Measurements from ENCODE around the gene NUP62CL. TPM values are rescaled to one million over a fixed set of nuclear protein-coding genes. Genes with fewer than 3 reads are reported as not detected.

The NUP62CL gene
- total RNA-seq, 2 experiments from 2014 or later = 10.6 to 37.6 TPM

DNA sequence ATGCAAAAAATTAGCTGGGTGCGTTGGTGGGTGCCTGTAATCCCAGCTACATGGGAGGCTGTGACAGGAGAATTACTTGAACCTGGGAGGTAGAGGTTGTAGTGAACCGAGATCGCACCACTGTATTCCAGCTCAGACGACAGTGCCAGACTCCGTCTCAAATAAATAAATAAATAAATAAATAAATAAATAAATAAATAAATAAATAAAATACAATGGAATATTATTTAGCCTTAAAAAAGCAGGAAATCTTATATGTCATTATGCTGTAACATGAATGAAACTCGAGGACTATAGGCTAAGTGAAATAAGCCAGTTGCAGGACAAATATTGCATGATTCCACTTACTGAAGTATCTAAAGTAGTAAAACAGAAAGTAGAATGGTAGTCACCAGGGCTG lies 130.1 kb downstream of the NUP62CL start:
- TF ChIP-seq CTCF (conservative IDR thresholded peaks at IDR 0.05; ENCODE audit: low read length) = no peak
- no peak for TF ChIP-seq EZH2phosphoT487 (IDR thresholded peaks at IDR 0.05; ENCODE audit: borderline replicate concordance, low read depth, low read length)
- ChIA-PET POLR2A (interaction anchor here (0.6 kb wide), 1 partner anchor 416 kb away, joined by 3 read pairs; no protein-coding TSS in a partner anchor), CTCF (ENCODE audit: unreplicated experiment) (no interaction called here)
- Histone ChIP-seq H3K4me3 (ENCODE audit: low read depth, low read length, poor library complexity, severe bottlenecking) (no peak overlapping the region), H3K9me2 (ENCODE audit: insufficient read depth, low read length) (no peaks in the 10 kb centered on the region), H2AFZ (ENCODE audit: low read length) (no peak overlapping the region), H3K79me2 (ENCODE audit: insufficient read depth, low read depth, low read length) (no peaks in the 10 kb centered on the region), H3K4me1 (ENCODE audit: insufficient read depth, low read length, poor library complexity, severe bottlenecking) (no peaks in the 10 kb centered on the region), H3K9me3 (ENCODE audit: low read length) (no peaks in the 10 kb centered on the region; the same call in 1 of the 2 replicates), H3K36me3 (ENCODE audit: insufficient read depth, low read length) (no peaks in the 10 kb centered on the region; the same call in 1 of the 2 replicates), H3K27ac (ENCODE audit: low read depth, low read length, poor library complexity, severe bottlenecking) (no peak overlapping the region), H3K4me2 (ENCODE audit: low read length) (no peak overlapping the region), H4K20me1 (ENCODE audit: insufficient read depth, low read length) (no peaks in the 10 kb centered on the region)
- intact Hi-C loops (cut with micrococcal nuclease; ENCODE audit: unreplicated experiment) = no loop called here
- no peak for DNase-seq (ENCODE audit: low spot score)
- BruUV-seq (replicated peaks) = no TSS peak

Small RNA genes within 50 kb of the gene (small RNA-seq; reads per million reads assigned to genes)
- not detected for gene RF00019

Other genes starting within 250 kb of the NUP62CL start
- gene MORC4, start 206.2 kb downstream of the NUP62CL start, total RNA-seq (2014; rRNA removed; shearing (Covaris generic)) = 6.8 and 13.4 TPM in 2 replicates
- gene MORC4, start 206.2 kb downstream of the NUP62CL start, total RNA-seq (2022) = 11.5 and 11.7 TPM in 2 replicates
- gene RBM41, start 87.6 kb downstream of the NUP62CL start, total RNA-seq (2014; rRNA removed; shearing (Covaris generic)) = 14.6 and 23.9 TPM in 2 replicates
- 16.7 and 17.8 TPM in 2 replicates for gene RBM41, start 87.6 kb downstream of the NUP62CL start, total RNA-seq (2022)
- gene DNAAF6, start 178 bp upstream of the NUP62CL start, total RNA-seq (2014; rRNA removed; shearing (Covaris generic)) = not detected in 2 replicates
- gene DNAAF6, start 178 bp upstream of the NUP62CL start, total RNA-seq (2022) = not detected in 2 replicates
- 5.8 and 6.5 TPM in 2 replicates for gene FRMPD3, start 243.2 kb upstream of the NUP62CL start, total RNA-seq (2014; rRNA removed; shearing (Covaris generic))
- 12.3 and 12.9 TPM in 2 replicates for gene FRMPD3, start 243.2 kb upstream of the NUP62CL start, total RNA-seq (2022)